Kidney epithelial cell (primary cell): Measurements from ENCODE around the gene HES6. TPM values are rescaled to one million over a fixed set of nuclear protein-coding genes. Genes with fewer than 3 reads are reported as not detected.

Source experiments
- DNase-seq: peaks from one replicate; pipeline ENCODE4 v3.0.0-alpha.2; 2010; ENCODE audit warnings: low read depth
- H3K27me3 ChIP-seq: 2 replicates; pipeline ENCODE4 v1.6.0; 2011; ENCODE audit warnings: low read length; ENCODE audit not compliant: control insufficient read depth, insufficient read depth
- H3K36me3 ChIP-seq: 2 replicates; pipeline ENCODE4 v1.5.1; 2011; ENCODE audit warnings: low read length; ENCODE audit not compliant: control insufficient read depth, insufficient read depth
- H3K4me3 ChIP-seq: 2 replicates; pipeline ENCODE4 v1.5.1; 2011; ENCODE audit warnings: low read depth, mild to moderate bottlenecking, control low read depth, low read length
- CTCF ChIP-seq: IDR thresholded peaks from 2 replicates; pipeline ENCODE4 v1.5.1; 2011; ENCODE audit warnings: mild to moderate bottlenecking, moderate library complexity, low read length, control low read depth, inconsistent platforms; ENCODE audit not compliant: insufficient read depth, poor library complexity, severe bottlenecking
- total RNA-seq: library from RNA; depleted of rRNA; stranded (reverse); fragments of >200 nt; gene quantifications from 2 replicates; pipeline ENCODE4 v1.2.3, GENCODE V29; 2015

The HES6 gene
- total RNA-seq, 1 donor from 2014 or later: 50.1 TPM

- Histone ChIP-seq H3K27me3 (no peaks in the 10 kb centered on the region), H3K4me3 (no peak overlapping the region), H3K36me3 (no peaks in the 10 kb centered on the region)
- TF ChIP-seq CTCF: no peak
- no peak for DNase-seq
Measured at GRCh38 chr2:238286987-238287736, 47.3 kb upstream of the HES6 start.

GRCh38 chr2:238286551-238286950, 46.7 kb upstream of the HES6 start:
- TF ChIP-seq CTCF: no peak
- Histone ChIP-seq H3K36me3 (no peaks in the 10 kb centered on the region), H3K4me3 (no peak overlapping the region), H3K27me3 (no peaks in the 10 kb centered on the region)
- DNase-seq: no peak

- DNase-seq: no peak
- Histone ChIP-seq H3K27me3 (no peaks in the 10 kb centered on the region), H3K4me3 (no peak overlapping the region), H3K36me3 (no peaks in the 10 kb centered on the region)
- no peak for TF ChIP-seq CTCF
Measured at GRCh38 chr2:238286095-238286494, 46.3 kb upstream of the HES6 start.

GRCh38 chr2:238285653-238286082, 45.8 kb upstream of the HES6 start:
- DNase-seq: peak; percentile 94
- no peaks in the 10 kb centered on the region for H3K27me3 ChIP-seq
- no peak for TF ChIP-seq CTCF
- no peaks in the 10 kb centered on the region for H3K36me3 ChIP-seq
- no peak overlapping the region for H3K4me3 ChIP-seq

GRCh38 chr2:238284802-238285515, 45.1 kb upstream of the HES6 start:
- H3K4me3 ChIP-seq: no peak overlapping the region
- H3K36me3 ChIP-seq: no peaks in the 10 kb centered on the region
- DNase-seq: no peak
- H3K27me3 ChIP-seq: no peaks in the 10 kb centered on the region
- no peak for TF ChIP-seq CTCF
